Stimulated activated CD4-positive, alpha-beta T cell treated with anti-CD3 and anti-CD28 coated beads, TNF-alpha, amount 100 ng/mL, for 4 hours (primary cell): ENCODE measurements around the gene CDC42BPB.

Experiments
- DNase-seq, 3 experiments: peaks; one replicate each; pipeline ENCODE4 v3.0.0-alpha.2; 2020; ENCODE audit warnings: low read depth in 3 of 3

The CDC42BPB gene

GRCh38 chr14:103016594-103016993 is 40.8 kb downstream of the CDC42BPB start:
- DNase-seq, result no peak

- DNase-seq, result no peak
These were observed 41.3 kb downstream of the CDC42BPB start for GRCh38 chr14:103016071-103016470.

- DNase-seq, result no peak
These were observed 41.9 kb downstream of the CDC42BPB start for GRCh38 chr14:103015426-103015825.

- no peak for DNase-seq
These were observed 42.7 kb downstream of the CDC42BPB start for GRCh38 chr14:103014466-103015228.

- no peak for DNase-seq
These were observed 44.3 kb downstream of the CDC42BPB start for GRCh38 chr14:103013028-103013427.

- no peak for DNase-seq
These were observed 47.8 kb downstream of the CDC42BPB start for GRCh38 chr14:103009559-103009958.

GRCh38 chr14:103008768-103009357 is 48.5 kb downstream of the CDC42BPB start:
- no peak for DNase-seq

- DNase-seq, result no peak
These were observed 49.2 kb downstream of the CDC42BPB start for GRCh38 chr14:103008126-103008525.

- no peak for DNase-seq
These were observed 49.8 kb downstream of the CDC42BPB start for GRCh38 chr14:103007555-103007954.

GRCh38 chr14:103006991-103007520 is 50.3 kb downstream of the CDC42BPB start:
- no peak for DNase-seq

- DNase-seq, result no peak
These were observed 51.2 kb downstream of the CDC42BPB start for GRCh38 chr14:103006106-103006505.

- DNase-seq, result no peak
These were observed 53.5 kb downstream of the CDC42BPB start for GRCh38 chr14:103003850-103004249.

- no peak for DNase-seq
These were observed 54.1 kb downstream of the CDC42BPB start for GRCh38 chr14:103003351-103003615.

GRCh38 chr14:103002578-103003350 is 54.6 kb downstream of the CDC42BPB start:
- DNase-seq, result no peak

- DNase-seq, result no peak
These were observed 55.5 kb downstream of the CDC42BPB start for GRCh38 chr14:103001651-103002396.

GRCh38 chr14:103001226-103001625 is 56.1 kb downstream of the CDC42BPB start:
- DNase-seq, result no peak

- no peak for DNase-seq
These were observed 56.9 kb downstream of the CDC42BPB start for GRCh38 chr14:103000291-103000921.

GRCh38 chr14:102999227-102999895 is 58.0 kb downstream of the CDC42BPB start:
- no peak for DNase-seq

- DNase-seq, result no peak
These were observed 59.0 kb downstream of the CDC42BPB start for GRCh38 chr14:102998393-102998792.

- DNase-seq, result no peak
These were observed 60.4 kb downstream of the CDC42BPB start for GRCh38 chr14:102996941-102997340.

GRCh38 chr14:102994689-102995088 is 62.7 kb downstream of the CDC42BPB start:
- no peak for DNase-seq
